Trophoblast cell (in vitro differentiated cells and primary cell): ENCODE measurements around the gene ATG2B.
A peak's percentile ranks its signal among the peaks of the same experiment; 100 is the strongest.

Experiments used
- DNase-seq, 2 donors: peaks; one replicate each; pipeline ENCODE4 v3.0.0-alpha.2; 2016
- H2AFZ ChIP-seq: 2 replicates; pipeline ENCODE4 v1.6.1; 2013; ENCODE audit warnings: low read length, moderate library complexity, mild to moderate bottlenecking; ENCODE audit not compliant: insufficient read depth, poor library complexity
- H2AK5ac ChIP-seq: 2 replicates; pipeline ENCODE4 v1.6.1; 2013; ENCODE audit warnings: mild to moderate bottlenecking, low read length
- H2BK120ac ChIP-seq: 2 replicates; pipeline ENCODE4 v1.6.1; 2013; ENCODE audit warnings: low read length, mild to moderate bottlenecking, moderate library complexity; ENCODE audit not compliant: insufficient read depth, poor library complexity
- H2BK12ac ChIP-seq: 2 replicates; pipeline ENCODE4 v1.6.1; 2013; ENCODE audit warnings: mild to moderate bottlenecking, low read length, moderate library complexity
- H2BK5ac ChIP-seq: 2 replicates; pipeline ENCODE4 v1.6.1; 2013; ENCODE audit warnings: low read length, low read depth, moderate library complexity, mild to moderate bottlenecking; ENCODE audit not compliant: poor library complexity
- H3K14ac ChIP-seq: 2 replicates; pipeline ENCODE4 v1.6.1; 2013; ENCODE audit warnings: mild to moderate bottlenecking, low read length
- H3K18ac ChIP-seq: 2 replicates; pipeline ENCODE4 v1.6.1; 2013; ENCODE audit warnings: mild to moderate bottlenecking, low read length
- H3K23ac ChIP-seq: 2 replicates; pipeline ENCODE4 v1.6.1; 2013; ENCODE audit warnings: low read length
- H3K27ac ChIP-seq: 2 replicates; pipeline ENCODE4 v1.5.1; 2013; ENCODE audit warnings: low read depth, mild to moderate bottlenecking, inconsistent platforms, low read length, moderate library complexity
- H3K27me3 ChIP-seq: 2 replicates; pipeline ENCODE4 v1.6.1; 2013; ENCODE audit warnings: inconsistent platforms, mild to moderate bottlenecking, low read length, moderate library complexity; ENCODE audit not compliant: insufficient read depth
- H3K36me3 ChIP-seq, 2 experiments: 1 replicate in 1 of 2; 2 replicates in 1 of 2; pipeline ENCODE4 v1.6.1; 2013; ENCODE audit warnings: low read length in 2 of 2, mild to moderate bottlenecking in 2 of 2, moderate library complexity in 1 of 2; ENCODE audit not compliant: insufficient read depth in 2 of 2, control insufficient read depth in 1 of 2
- H3K4ac ChIP-seq: 2 replicates; pipeline ENCODE4 v1.6.1; 2013; ENCODE audit warnings: low read depth, mild to moderate bottlenecking, low read length, moderate library complexity
- H3K4me1 ChIP-seq, 2 experiments: 1 replicate in 1 of 2; 2 replicates in 1 of 2; pipeline ENCODE4 v1.6.1; 2013; ENCODE audit warnings: low read length in 2 of 2, mild to moderate bottlenecking in 2 of 2, moderate library complexity in 1 of 2; ENCODE audit not compliant: insufficient read depth in 2 of 2, control insufficient read depth in 1 of 2
- H3K4me2 ChIP-seq: 2 replicates; pipeline ENCODE4 v1.6.1; 2013; ENCODE audit warnings: inconsistent platforms, mild to moderate bottlenecking, low read length, moderate library complexity
- H3K4me3 ChIP-seq: 2 replicates; pipeline ENCODE4 v1.5.1; 2013; ENCODE audit warnings: mild to moderate bottlenecking, low read depth, low read length, inconsistent platforms
- H3K79me1 ChIP-seq: one replicate; pipeline ENCODE4 v1.6.1; 2013; ENCODE audit warnings: low read length
- H3K79me2 ChIP-seq: 2 replicates; pipeline ENCODE4 v1.6.1; 2013; ENCODE audit warnings: low read length, mild to moderate bottlenecking; ENCODE audit not compliant: control insufficient read depth, insufficient read depth, poor library complexity
- H3K9ac ChIP-seq: 2 replicates; pipeline ENCODE4 v1.6.1; 2013; ENCODE audit warnings: mild to moderate bottlenecking, low read length
- H3K9me3 ChIP-seq: 2 replicates; pipeline ENCODE4 v1.6.1; 2013; ENCODE audit warnings: low read depth, mild to moderate bottlenecking, control low read depth, inconsistent platforms, low read length; ENCODE audit not compliant: insufficient read depth
- H4K12ac ChIP-seq: 2 replicates; pipeline ENCODE4 v1.6.1; 2013; ENCODE audit warnings: low read depth, mild to moderate bottlenecking, low read length, moderate library complexity
- H4K8ac ChIP-seq: 2 replicates; pipeline ENCODE4 v1.6.1; 2013; ENCODE audit warnings: low read depth, mild to moderate bottlenecking, low read length, moderate library complexity
- H4K91ac ChIP-seq: one replicate; pipeline ENCODE4 v1.6.1; 2013; ENCODE audit warnings: low read depth, mild to moderate bottlenecking, low read length, moderate library complexity
- WGBS: extraction: QIAGEN DNeasy Blood & Tissue Kit; methylation state at CpG from one replicate; pipeline ENCODE4 v1.1.7; 2013; ENCODE audit warnings: missing lambda C conversion rate; ENCODE audit not compliant: insufficient read length, insufficient coverage; ENCODE audit errors: extremely low coverage; 5-methylcytosine and 5-hydroxymethylcytosine counted together

The ATG2B gene

DNA sequence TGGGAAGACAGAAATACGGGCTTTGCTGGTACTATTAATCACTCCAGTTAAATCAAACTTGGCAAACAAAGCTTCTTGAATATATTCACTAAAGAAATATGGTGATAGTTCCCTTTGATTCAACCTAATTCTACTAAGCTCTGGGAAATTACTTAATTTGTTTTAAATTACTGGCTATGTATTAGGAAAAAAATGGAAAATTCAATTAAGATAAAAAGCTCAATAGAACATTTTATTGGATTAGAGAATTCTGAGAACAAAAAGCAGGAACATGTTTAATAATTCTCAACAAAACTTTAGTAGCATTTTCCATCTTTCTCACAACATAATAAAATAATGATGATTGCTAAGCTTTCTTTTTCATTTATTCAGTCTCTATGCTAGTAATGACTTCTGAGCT, 76.9 kb downstream of the ATG2B start:
- H3K4me3 ChIP-seq = no peak overlapping the region
- no peak overlapping the region for H3K23ac ChIP-seq
- no peak overlapping the region for H3K4ac ChIP-seq
- no peak overlapping the region for H4K91ac ChIP-seq
- H3K9ac ChIP-seq = no peak overlapping the region
- H3K36me3 ChIP-seq = peaks cover 9 to 17% of the 10 kb centered on the region in 2 experiments
- peaks cover 4% of the 10 kb centered on the region for H3K79me2 ChIP-seq
- peak overlapping the region; percentile 80 for H3K27ac ChIP-seq
- no peak overlapping the region for H2AFZ ChIP-seq
- H2BK5ac ChIP-seq = no peak overlapping the region
- no peak overlapping the region for H3K4me2 ChIP-seq
- peak in 1 of 2 donors; percentile 26 for DNase-seq
- H2BK120ac ChIP-seq = no peak overlapping the region
- WGBS = no CpG with 5 or more reads among the region's 1 CpG
- H3K79me1 ChIP-seq = peaks cover 20% of the 10 kb centered on the region
- H3K14ac ChIP-seq = no peak overlapping the region
- peaks cover 8 to 12% of the 10 kb centered on the region in 2 experiments for H3K4me1 ChIP-seq
- no peaks in the 10 kb centered on the region for H3K27me3 ChIP-seq
- no peak overlapping the region for H2AK5ac ChIP-seq
- no peak overlapping the region for H4K12ac ChIP-seq
- H3K18ac ChIP-seq = no peak overlapping the region
- H3K9me3 ChIP-seq = no peaks in the 10 kb centered on the region
- no peak overlapping the region for H4K8ac ChIP-seq
- no peak overlapping the region for H2BK12ac ChIP-seq

DNA sequence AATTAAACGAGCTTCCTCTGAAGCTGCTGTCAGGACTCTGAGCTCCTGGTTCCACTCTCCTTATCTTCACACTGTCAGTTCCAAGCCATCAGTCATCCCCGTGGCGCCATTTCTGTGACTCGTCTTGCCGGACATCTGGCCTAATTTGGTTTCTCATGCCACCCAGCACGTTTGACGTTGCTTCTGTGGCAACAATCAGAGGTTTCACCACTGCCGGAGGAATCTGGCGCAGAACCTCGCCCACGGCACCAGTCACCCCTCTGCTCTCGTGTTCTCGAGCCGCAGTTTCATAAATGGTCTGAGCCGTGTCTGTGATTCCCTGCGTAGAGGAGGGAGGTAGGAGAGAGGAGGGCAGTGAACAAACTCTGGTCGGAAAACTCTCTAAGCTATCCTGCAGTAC, 77.5 kb downstream of the ATG2B start:
- H3K18ac ChIP-seq = peak overlapping the region; percentile 23
- H3K79me1 ChIP-seq = peaks cover 20% of the 10 kb centered on the region
- peak overlapping the region; percentile 54 for H3K4ac ChIP-seq
- no peak overlapping the region for H3K23ac ChIP-seq
- no peak overlapping the region for H3K4me3 ChIP-seq
- H4K12ac ChIP-seq = peak overlapping the region; percentile 87
- H2AK5ac ChIP-seq = no peak overlapping the region
- H4K91ac ChIP-seq = peak overlapping the region; percentile 60
- peak; percentile 82 to 85 for DNase-seq
- H2BK120ac ChIP-seq = peak overlapping the region; percentile 88
- peak overlapping the region; percentile 44 for H2BK5ac ChIP-seq
- WGBS = no CpG with 5 or more reads among the region's 17 CpGs
- H3K9ac ChIP-seq = no peak overlapping the region
- no peak overlapping the region for H2AFZ ChIP-seq
- H3K27ac ChIP-seq = peak overlapping the region; percentile 80
- peaks cover 8 to 12% of the 10 kb centered on the region in 2 experiments for H3K4me1 ChIP-seq
- H2BK12ac ChIP-seq = no peak overlapping the region
- no peaks in the 10 kb centered on the region for H3K27me3 ChIP-seq
- H3K9me3 ChIP-seq = no peaks in the 10 kb centered on the region
- H3K79me2 ChIP-seq = peaks cover 4% of the 10 kb centered on the region
- H4K8ac ChIP-seq = no peak overlapping the region
- peak overlapping the region; percentile 35 for H3K4me2 ChIP-seq
- peaks cover 9 to 17% of the 10 kb centered on the region in 2 experiments for H3K36me3 ChIP-seq
- H3K14ac ChIP-seq = peak overlapping the region; percentile 21

DNA sequence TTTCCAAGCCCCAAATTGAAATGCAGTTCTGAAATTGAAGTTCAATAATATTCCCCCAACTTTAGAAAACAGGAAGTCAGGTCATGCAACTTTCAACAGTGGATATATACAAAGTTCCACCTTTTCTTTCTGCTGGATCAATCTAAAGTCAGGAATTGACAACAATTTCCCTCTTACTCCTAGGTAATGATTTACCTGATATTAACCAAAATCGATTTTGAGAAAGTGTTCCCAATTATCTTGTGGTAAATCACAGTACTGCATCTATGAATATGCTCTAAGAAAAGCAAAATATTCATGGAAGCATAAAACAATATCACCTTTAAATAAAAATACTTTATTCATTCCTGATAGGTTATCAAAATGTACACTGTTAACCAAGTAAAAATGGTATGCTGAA, 78.7 kb downstream of the ATG2B start:
- no peak overlapping the region for H4K8ac ChIP-seq
- DNase-seq = no peak
- H3K4me2 ChIP-seq = no peak overlapping the region
- H3K36me3 ChIP-seq = peaks cover 8 to 12% of the 10 kb centered on the region in 2 experiments
- H3K4ac ChIP-seq = no peak overlapping the region
- no peak overlapping the region for H3K14ac ChIP-seq
- H3K4me1 ChIP-seq = peaks cover 14 to 19% of the 10 kb centered on the region in 2 experiments
- no peak overlapping the region for H2BK120ac ChIP-seq
- no peak overlapping the region for H3K4me3 ChIP-seq
- no peak overlapping the region for H2BK5ac ChIP-seq
- WGBS = no CpG with 5 or more reads among the region's 1 CpG
- no peak overlapping the region for H2AK5ac ChIP-seq
- no peak overlapping the region for H3K9ac ChIP-seq
- no peak overlapping the region for H3K23ac ChIP-seq
- peaks cover 4% of the 10 kb centered on the region for H3K79me2 ChIP-seq
- H2BK12ac ChIP-seq = no peak overlapping the region
- H3K18ac ChIP-seq = no peak overlapping the region
- H4K12ac ChIP-seq = no peak overlapping the region
- H3K79me1 ChIP-seq = peaks cover 29% of the 10 kb centered on the region
- no peaks in the 10 kb centered on the region for H3K27me3 ChIP-seq
- H3K27ac ChIP-seq = no peak overlapping the region
- H4K91ac ChIP-seq = no peak overlapping the region
- H3K9me3 ChIP-seq = no peaks in the 10 kb centered on the region
- H2AFZ ChIP-seq = no peak overlapping the region

DNA sequence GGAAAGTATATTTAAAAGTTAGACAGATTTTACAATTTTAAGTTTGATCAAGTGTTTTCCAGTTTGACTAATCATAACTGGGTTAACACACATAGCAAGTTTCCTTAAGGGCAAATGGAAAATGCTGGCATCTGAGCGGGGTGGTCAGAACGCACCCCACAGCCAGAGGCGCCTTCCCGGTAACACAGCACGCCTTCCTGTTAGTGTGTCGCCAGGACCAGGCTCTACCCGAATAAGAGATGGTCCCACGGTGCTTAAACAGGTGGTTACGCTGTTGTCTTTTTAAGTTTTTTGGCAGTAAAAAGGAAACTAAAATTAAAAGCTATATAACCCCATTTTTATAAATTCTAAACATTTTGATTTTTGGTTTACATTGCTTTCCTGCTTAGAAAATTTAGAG, 79.1 kb downstream of the ATG2B start:
- Histone ChIP-seq H3K4me2 (no peak overlapping the region), H3K36me3 (peaks cover 6 to 8% of the 10 kb centered on the region in 2 experiments), H4K8ac (peak overlapping the region; percentile 57), H3K14ac (peak overlapping the region; percentile 66), H4K91ac (peak overlapping the region; percentile 84), H3K27me3 (no peaks in the 10 kb centered on the region), H2BK5ac (peak overlapping the region; percentile 70), H2BK12ac (peak overlapping the region; percentile 85), H3K79me1 (peaks cover 32% of the 10 kb centered on the region), H4K12ac (no peak overlapping the region), H3K4me1 (peaks cover 16 to 22% of the 10 kb centered on the region in 2 experiments), H3K27ac (no peak overlapping the region), H3K9me3 (no peaks in the 10 kb centered on the region), H3K79me2 (peaks cover 4% of the 10 kb centered on the region), H3K9ac (no peak overlapping the region), H3K4me3 (no peak overlapping the region), H3K4ac (peak overlapping the region; percentile 43), H2AK5ac (peak overlapping the region; percentile 96), H2BK120ac (peak overlapping the region; percentile 88), H3K23ac (no peak overlapping the region), H3K18ac (peak overlapping the region; percentile 57), H2AFZ (no peak overlapping the region)
- no CpG with 5 or more reads among the region's 9 CpGs for WGBS
- no peak for DNase-seq
